ENCODE results near the gene MDK.
"Not testable (repeated sequence)": the region's sequence is repeated elsewhere in the genome, so short reads cannot be mapped to it uniquely, and the experiment has no call there.

The MDK gene

GRCh38 chr11:46369458-46370152 lies 11.9 kb upstream of the MDK start:
- no peak for DNase-seq

GRCh38 chr11:46370253-46370652 lies 11.2 kb upstream of the MDK start:
- no peak for DNase-seq

- not testable (repeated sequence) for DNase-seq
These were observed 10.2 kb upstream of the MDK start for GRCh38 chr11:46371262-46371661.

- no peak for DNase-seq
These were observed 9.4 kb upstream of the MDK start for GRCh38 chr11:46372086-46372485.

- DNase-seq: not testable (repeated sequence)
These were observed 9.0 kb upstream of the MDK start for GRCh38 chr11:46372501-46372900.

- no peak for DNase-seq
These were observed 7.4 kb upstream of the MDK start for GRCh38 chr11:46373787-46374740.

- no peak for DNase-seq
These were observed 6.7 kb upstream of the MDK start for GRCh38 chr11:46374815-46375214.

GRCh38 chr11:46375392-46376101 lies 5.9 kb upstream of the MDK start:
- DNase-seq: no peak

- no peak for DNase-seq
These were observed 5.0 kb upstream of the MDK start for GRCh38 chr11:46376258-46377050.

- DNase-seq: no peak
These were observed 4.2 kb upstream of the MDK start for GRCh38 chr11:46377290-46377689.

- no peak for DNase-seq
These were observed 3.6 kb upstream of the MDK start for GRCh38 chr11:46377831-46378230.

- DNase-seq: no peak
These were observed 3.2 kb upstream of the MDK start for GRCh38 chr11:46378296-46378695.

GRCh38 chr11:46378811-46379481 lies 2.5 kb upstream of the MDK start:
- DNase-seq: no peak

- not testable (repeated sequence) for DNase-seq
These were observed 1.8 kb upstream of the MDK start for GRCh38 chr11:46379482-46380293.

GRCh38 chr11:46380340-46381047 lies 975 bp upstream of the MDK start:
- no peak for DNase-seq

GRCh38 chr11:46381819-46382645 lies 563 bp downstream of the MDK start:
- no peak for DNase-seq

GRCh38 chr11:46382646-46383403 lies 1.4 kb downstream of the MDK start:
- DNase-seq: no peak

- DNase-seq: no peak
These were observed 1.9 kb downstream of the MDK start for GRCh38 chr11:46383404-46383758.
